Erythroblast (primary cell): Measurements from ENCODE around the gene ZC3H12A.
"Not testable (repeated sequence)": the region's sequence is repeated elsewhere in the genome, so short reads cannot be mapped to it uniquely, and the experiment has no call there.

Experiments
- GATA1 ChIP-seq: IDR thresholded peaks from 2 replicates; pipeline ENCODE4 v1.6.1; 2011; ENCODE audit warnings: low read depth, mild to moderate bottlenecking, control low read depth, low read length, moderate library complexity
- POLR2A ChIP-seq: IDR thresholded peaks from 2 replicates; pipeline ENCODE4 v1.6.1; 2011; ENCODE audit warnings: mild to moderate bottlenecking, low read length

DNA sequence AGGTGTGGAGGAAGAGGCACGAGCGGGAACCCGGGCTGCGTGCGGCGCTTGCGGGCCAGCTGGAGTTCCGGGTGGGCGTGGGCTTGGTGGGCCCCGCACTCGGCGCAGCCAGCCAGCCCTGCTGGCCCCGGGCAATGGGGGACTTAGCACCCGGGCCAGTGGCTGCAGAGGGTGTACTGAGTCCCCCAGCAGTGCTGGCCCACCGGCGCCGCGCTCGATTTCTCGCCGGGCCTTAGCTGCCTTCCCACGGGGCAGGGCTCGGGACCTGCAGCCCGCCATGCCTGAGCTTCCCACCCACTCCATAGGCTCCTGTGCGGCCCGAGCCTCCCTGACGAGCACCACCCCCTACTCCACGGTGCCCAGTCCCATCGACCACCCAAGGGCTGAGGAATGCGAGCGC is 43.9 kb downstream of the ZC3H12A start:
- TF ChIP-seq POLR2A, GATA1: not testable (repeated sequence)
